Stimulated activated CD8-positive, alpha-beta memory T cell treated with anti-CD3 and anti-CD28 coated beads, Interleukin-15, amount 100 ng/mL, for 4 hours (primary cell): ENCODE results near the gene CGN.

Experiments
- DNase-seq, 2 donors: peaks; one replicate each; pipeline ENCODE4 v3.0.0-alpha.2; 2020; ENCODE audit warnings: low read depth in 2 of 2

Gene CGN

GRCh38 chr1:151510957-151511635, at the start of gene CGN:
Gene CGN, plus strand, starts transcription at chr1:151511387. Its CDS starts 7,133 bp downstream, at chr1:151518520.
- DNase-seq, result peak; percentile 69 to 72

GRCh38 chr1:151461694-151462093, 49.5 kb upstream of the CGN start:
- no peak for DNase-seq

- no peak for DNase-seq
Observed at GRCh38 chr1:151465026-151465425, 46.2 kb upstream of the CGN start.

- DNase-seq, result no peak
Observed at GRCh38 chr1:151472856-151473731, 38.1 kb upstream of the CGN start.

GRCh38 chr1:151474745-151475144, 36.4 kb upstream of the CGN start:
- DNase-seq, result no peak

- DNase-seq, result no peak
Observed at GRCh38 chr1:151475175-151475574, 36.0 kb upstream of the CGN start.

GRCh38 chr1:151476083-151476482, 35.1 kb upstream of the CGN start:
- no peak for DNase-seq

- DNase-seq, result no peak
Observed at GRCh38 chr1:151477066-151477465, 34.1 kb upstream of the CGN start.

GRCh38 chr1:151478140-151478812, 32.9 kb upstream of the CGN start:
- DNase-seq, result no peak

- DNase-seq, result no peak
Observed at GRCh38 chr1:151478923-151479322, 32.3 kb upstream of the CGN start.

- no peak for DNase-seq
Observed at GRCh38 chr1:151479462-151479861, 31.7 kb upstream of the CGN start.

- DNase-seq, result no peak
Observed at GRCh38 chr1:151482017-151482416, 29.2 kb upstream of the CGN start.

- DNase-seq, result no peak
Observed at GRCh38 chr1:151485685-151486255, 25.4 kb upstream of the CGN start.

GRCh38 chr1:151486557-151486956, 24.6 kb upstream of the CGN start:
- no peak for DNase-seq

- no peak for DNase-seq
Observed at GRCh38 chr1:151491641-151492040, 19.5 kb upstream of the CGN start.

GRCh38 chr1:151492120-151492519, 19.1 kb upstream of the CGN start:
- no peak for DNase-seq

GRCh38 chr1:151493042-151493441, 18.1 kb upstream of the CGN start:
- no peak for DNase-seq

GRCh38 chr1:151494741-151495281, 16.4 kb upstream of the CGN start:
- no peak for DNase-seq

- DNase-seq, result no peak
Observed at GRCh38 chr1:151495316-151495715, 15.9 kb upstream of the CGN start.

GRCh38 chr1:151499365-151499764, 11.8 kb upstream of the CGN start:
- DNase-seq, result no peak

- DNase-seq, result no peak
Observed at GRCh38 chr1:151499930-151500329, 11.3 kb upstream of the CGN start.

GRCh38 chr1:151501474-151501873, 9.7 kb upstream of the CGN start:
- DNase-seq, result no peak
